Measurements from ENCODE around the gene ANKRD55. TPM values are rescaled to one million over a fixed set of nuclear protein-coding genes. Genes with fewer than 3 reads are reported as not detected.
"Not testable (repeated sequence)": the region's sequence is repeated elsewhere in the genome, so short reads cannot be mapped to it uniquely, and the experiment has no call there.

The ANKRD55 gene
- total RNA-seq, 1 donor, result not detected

- TF ChIP-seq, protein P1, sequence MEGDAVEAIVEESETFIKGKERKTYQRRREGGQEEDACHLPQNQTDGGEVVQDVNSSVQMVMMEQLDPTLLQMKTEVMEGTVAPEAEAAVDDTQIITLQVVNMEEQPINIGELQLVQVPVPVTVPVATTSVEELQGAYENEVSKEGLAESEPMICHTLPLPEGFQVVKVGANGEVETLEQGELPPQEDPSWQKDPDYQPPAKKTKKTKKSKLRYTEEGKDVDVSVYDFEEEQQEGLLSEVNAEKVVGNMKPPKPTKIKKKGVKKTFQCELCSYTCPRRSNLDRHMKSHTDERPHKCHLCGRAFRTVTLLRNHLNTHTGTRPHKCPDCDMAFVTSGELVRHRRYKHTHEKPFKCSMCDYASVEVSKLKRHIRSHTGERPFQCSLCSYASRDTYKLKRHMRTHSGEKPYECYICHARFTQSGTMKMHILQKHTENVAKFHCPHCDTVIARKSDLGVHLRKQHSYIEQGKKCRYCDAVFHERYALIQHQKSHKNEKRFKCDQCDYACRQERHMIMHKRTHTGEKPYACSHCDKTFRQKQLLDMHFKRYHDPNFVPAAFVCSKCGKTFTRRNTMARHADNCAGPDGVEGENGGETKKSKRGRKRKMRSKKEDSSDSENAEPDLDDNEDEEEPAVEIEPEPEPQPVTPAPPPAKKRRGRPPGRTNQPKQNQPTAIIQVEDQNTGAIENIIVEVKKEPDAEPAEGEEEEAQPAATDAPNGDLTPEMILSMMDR (IDR thresholded peaks at IDR 0.05; ENCODE audit: insufficient read depth, low read length), result no peak
Observed at GRCh38 chr5:56108246-56108645, 124.9 kb downstream of the ANKRD55 start.

DNA sequence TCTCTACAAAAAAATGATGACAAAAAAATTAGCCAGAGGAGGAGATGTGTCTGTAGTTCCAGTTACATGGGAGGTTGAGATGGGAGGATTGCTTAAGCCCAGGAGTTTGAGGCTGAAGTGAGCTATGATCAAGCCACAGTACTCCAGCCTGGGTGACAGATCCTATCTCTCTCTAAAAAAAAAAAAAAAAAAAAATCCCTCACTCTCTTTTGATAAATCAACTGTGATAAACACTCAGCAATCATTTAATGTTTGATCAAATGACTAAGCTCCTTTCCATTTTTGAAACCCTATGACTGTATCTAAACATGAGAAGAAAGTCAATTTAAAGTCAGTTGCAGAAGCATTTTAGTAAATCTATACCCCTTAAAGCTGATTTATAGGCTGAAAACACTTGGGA is 126.3 kb downstream of the ANKRD55 start:
- DNase-seq (ENCODE audit: low read depth), result no peak
- TF ChIP-seq, protein P1 (IDR thresholded peaks at IDR 0.05; ENCODE audit: insufficient read depth, low read length), result no peak
- no peak overlapping the region for H3K4me3 ChIP-seq (ENCODE audit: low read depth, low read length)

More at GRCh38 chr5:56108246-56108645, 124.9 kb downstream of the ANKRD55 start:
- DNase-seq (ENCODE audit: low read depth), result no peak
- H3K4me3 ChIP-seq (ENCODE audit: low read depth, low read length), result no peak overlapping the region

DNA sequence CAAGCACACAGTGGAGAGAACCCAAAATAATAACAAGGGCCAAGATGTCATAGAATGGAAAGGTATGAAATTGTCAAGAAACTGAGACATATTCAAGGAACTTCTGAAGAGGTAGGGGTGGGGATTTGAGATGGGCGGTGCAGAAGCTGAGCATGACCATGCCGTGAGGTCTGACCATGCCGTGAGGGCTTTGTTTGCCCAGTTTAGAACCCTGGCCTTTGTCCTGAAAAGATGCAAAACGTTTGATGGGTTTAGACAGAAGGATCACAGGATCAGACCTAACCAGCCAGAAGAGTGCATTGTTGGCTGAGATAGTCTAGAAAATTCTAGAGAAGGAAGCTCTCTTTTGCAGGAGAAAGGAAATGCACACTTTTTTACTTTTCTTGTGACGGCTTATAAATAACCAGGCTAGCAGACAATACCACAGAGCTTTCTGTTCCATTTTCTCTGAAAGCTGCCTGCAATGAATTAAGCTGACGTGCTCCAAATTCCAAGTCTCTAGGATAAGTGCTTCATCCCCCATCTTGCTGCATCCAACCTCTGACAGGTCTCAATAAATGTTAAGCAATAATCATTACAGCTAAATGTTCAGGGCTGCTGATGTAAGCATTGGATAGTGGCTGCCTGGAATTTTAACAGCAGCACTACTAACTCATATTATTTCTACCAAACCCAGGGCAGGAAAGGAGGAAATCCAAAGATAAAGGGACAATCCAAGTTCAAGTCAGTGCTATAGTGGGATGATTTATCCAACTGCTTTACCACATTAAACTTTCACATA is 127.4 kb downstream of the ANKRD55 start:
- H3K4me3 ChIP-seq (ENCODE audit: low read depth, low read length), result no peak overlapping the region
- peak; percentile 44 for DNase-seq (ENCODE audit: low read depth)
- TF ChIP-seq, protein P1 (IDR thresholded peaks at IDR 0.05; ENCODE audit: insufficient read depth, low read length), result no peak

- no peak overlapping the region for H3K4me3 ChIP-seq (ENCODE audit: low read depth, low read length)
- peak; percentile 53 for DNase-seq (ENCODE audit: low read depth)
- TF ChIP-seq, protein P1 (IDR thresholded peaks at IDR 0.05; ENCODE audit: insufficient read depth, low read length), result no peak
Observed at GRCh38 chr5:56102889-56103288, 130.2 kb downstream of the ANKRD55 start.

DNA sequence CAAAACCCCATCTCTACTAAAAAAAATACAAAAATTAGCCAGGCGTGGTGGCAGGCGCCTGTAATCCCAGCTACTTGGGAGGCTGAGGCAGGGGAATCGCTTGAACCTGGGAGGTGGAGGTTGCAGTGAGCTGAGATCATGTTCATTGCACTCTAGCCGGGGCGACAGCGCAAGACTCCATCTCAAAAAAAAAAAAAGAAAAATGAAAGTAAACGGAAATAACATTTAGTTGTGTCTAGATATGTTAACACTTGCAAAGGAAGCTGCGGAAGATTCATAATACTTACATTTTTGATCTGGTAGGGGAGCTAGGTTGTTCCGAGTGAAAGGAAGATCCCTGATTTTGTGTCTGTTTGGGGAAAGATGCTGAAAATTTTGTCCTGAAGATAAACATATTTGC is 130.9 kb downstream of the ANKRD55 start:
- not testable (repeated sequence) for DNase-seq (ENCODE audit: low read depth); H3K4me3 ChIP-seq (ENCODE audit: low read depth, low read length)

DNA sequence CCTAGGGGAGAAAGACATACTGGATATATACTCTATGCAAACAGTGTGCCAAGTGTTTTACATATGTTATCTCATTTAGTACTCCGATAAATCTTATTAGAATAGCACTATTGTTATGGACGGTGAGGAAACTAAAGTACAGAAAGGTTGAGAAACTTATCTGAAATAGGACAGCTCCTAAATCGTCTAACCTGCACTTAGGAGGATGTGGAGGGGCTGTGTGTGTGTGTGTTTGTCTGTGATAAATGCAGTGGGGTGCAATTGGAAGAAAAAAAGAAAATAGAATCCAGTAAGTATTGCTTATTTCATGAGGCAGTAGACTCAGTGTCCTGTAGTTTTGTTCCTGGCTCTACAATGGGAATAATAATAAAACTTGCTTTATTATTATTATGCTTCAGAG is 131.9 kb downstream of the ANKRD55 start:
- TF ChIP-seq, protein P1 (IDR thresholded peaks at IDR 0.05; ENCODE audit: insufficient read depth, low read length), result no peak
- H3K4me3 ChIP-seq (ENCODE audit: low read depth, low read length), result no peak overlapping the region
- DNase-seq (ENCODE audit: low read depth), result no peak

DNA sequence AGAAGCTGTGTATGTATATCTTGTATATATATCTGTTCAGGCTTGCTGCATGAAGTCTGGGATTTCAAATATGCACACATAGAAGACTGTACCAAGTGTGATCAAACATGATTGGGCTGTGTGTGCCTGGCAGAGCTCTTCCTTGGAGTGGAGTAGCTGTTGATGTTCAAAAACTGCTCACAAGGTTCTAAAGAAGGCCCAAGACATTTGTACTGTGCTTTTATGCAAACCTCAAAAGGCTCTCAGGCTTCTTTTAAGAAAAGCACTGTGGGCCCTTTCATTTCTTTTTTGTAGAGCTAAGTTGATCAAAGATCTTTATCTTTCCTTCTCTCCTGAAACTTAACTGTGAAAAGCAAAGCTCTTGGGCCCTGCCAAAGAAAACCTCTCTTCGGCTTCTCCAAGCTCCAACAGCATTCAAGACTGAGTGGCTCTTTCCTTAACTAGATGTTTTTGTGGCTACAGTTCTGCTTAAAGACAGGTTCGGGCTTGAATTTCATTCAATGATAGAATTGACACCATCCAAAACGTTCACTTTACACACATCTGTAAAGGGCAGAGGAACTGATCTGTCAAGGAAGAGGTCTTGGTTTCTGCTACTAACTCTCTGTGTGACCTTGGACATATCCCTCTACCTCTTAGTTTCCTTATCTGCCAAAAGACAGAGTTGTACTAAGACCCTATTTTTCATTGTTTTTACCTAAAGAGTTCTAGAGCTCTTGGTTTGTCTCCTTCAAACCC is 132.5 kb downstream of the ANKRD55 start:
- TF ChIP-seq, protein P1 (IDR thresholded peaks at IDR 0.05; ENCODE audit: insufficient read depth, low read length), result no peak
- no peak overlapping the region for H3K4me3 ChIP-seq (ENCODE audit: low read depth, low read length)
- no peak for DNase-seq (ENCODE audit: low read depth)

Data from fibroblast of the aortic adventitia (primary cell).